HG02588 (cell line): ENCODE results near the gene RNF31.

Experiments used
- ATAC-seq: cut with Tn5 transposase; IDR thresholded peaks from one replicate; pipeline ENCODE4 v1.9.1; 2021; ENCODE audit warnings: mild to moderate bottlenecking, moderate library complexity; ENCODE audit not compliant: unreplicated experiment

RNF31 gene

DNA sequence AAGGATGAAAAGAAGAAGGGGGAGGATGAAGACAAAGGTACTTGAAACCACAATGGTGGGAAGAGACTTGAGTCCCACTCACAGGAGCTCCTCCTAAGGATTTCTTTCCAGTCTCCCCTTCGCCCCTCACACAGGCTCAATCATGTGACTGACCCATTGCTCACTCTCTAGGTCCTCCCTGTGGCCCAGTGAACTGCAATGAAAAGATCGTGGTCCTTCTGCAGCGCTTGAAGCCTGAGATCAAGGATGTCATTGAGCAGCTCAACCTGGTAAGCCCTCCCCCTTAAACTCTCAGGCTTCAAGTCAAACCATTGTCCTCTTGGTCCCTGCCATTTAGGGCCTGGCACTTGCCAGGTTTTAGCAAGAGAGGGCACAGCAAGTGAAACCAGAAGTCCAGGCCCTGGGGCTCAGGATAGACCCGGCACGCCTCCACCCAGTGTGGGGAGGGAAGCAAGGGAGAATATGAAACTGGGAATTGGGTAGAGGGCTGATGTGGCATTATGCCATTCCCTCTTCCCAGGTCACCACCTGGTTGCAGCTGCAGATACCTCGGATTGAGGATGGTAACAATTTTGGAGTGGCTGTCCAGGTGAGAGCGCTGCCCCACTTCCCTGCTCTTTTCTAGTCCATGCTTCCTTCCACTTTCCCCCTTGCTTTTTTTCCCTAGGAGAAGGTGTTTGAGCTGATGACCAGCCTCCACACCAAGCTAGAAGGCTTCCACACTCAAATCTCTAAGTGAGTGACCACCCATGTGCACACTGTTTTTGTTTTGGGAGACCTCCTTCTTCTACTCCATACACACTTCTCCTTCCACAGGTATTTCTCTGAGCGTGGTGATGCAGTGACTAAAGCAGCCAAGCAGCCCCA, 9.5 kb upstream of the RNF31 start:
- ATAC-seq: no peak

DNA sequence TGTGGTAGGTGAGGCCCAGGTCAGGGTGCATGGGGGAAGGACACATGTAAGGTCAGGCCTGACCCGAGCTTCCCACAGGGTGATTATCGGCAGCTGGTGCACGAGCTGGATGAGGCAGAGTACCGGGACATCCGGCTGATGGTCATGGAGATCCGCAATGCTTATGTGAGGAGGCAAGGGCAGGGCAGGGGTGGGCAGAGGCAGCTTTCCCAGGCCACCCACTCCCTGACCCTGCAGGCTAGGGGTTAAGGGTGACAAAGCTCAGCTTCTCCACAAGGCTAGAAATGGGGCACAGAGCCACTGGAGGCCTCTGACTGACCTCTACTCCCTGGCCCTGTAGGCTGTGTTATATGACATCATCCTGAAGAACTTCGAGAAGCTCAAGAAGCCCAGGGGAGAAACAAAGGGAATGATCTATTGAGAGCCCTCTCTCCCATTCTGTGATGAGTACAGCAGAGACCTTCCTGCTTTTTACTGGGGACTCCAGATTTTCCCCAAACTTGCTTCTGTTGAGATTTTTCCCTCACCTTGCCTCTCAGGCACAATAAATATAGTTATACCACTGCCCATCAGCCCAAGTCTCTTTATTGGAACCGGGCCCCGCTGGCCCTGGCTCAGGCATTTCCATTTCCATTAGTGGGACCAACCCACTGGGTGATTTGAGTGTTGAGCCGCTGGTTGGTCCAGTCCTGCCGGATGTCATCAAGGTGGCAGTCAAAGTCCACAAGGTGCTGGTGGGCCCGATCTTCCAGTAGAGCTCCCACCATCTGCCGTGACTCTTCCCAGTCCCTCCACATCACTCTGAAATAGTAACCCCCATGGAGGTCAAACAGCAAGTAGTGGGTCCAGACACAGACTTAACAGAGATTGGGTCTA, 8.7 kb upstream of the RNF31 start:
- no peak for ATAC-seq

DNA sequence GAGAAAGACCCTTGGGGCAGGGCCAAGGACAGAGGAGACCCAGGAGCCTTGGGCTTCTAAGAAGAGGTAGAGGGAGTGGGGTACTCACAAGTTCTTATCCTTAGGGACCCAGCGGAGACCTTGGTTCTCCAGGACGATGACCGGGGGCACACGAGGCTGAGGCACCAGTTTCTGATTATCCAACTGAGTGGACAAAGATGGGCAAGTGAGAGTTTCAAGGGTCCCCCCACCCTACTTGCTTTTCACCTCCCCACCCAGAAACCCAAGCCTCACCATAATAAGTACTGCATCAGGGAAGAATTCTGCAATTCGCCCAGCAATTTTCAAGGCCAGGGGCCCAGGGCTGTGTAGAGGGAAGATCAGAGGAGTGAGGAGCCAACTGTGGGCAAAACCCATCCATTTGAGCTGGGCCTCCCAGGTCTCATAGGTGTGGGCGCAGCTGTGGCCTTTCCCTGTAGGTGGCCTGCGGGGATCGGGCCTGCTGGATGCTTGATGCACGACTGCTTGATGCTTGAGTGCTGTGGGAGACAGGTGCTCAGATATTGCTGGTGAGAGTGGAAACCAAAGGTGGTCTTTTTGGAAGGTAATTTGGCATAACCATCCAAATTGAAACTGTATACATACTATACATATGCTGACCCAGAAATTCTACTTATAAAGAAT, 7.9 kb upstream of the RNF31 start:
- no peak for ATAC-seq

DNA sequence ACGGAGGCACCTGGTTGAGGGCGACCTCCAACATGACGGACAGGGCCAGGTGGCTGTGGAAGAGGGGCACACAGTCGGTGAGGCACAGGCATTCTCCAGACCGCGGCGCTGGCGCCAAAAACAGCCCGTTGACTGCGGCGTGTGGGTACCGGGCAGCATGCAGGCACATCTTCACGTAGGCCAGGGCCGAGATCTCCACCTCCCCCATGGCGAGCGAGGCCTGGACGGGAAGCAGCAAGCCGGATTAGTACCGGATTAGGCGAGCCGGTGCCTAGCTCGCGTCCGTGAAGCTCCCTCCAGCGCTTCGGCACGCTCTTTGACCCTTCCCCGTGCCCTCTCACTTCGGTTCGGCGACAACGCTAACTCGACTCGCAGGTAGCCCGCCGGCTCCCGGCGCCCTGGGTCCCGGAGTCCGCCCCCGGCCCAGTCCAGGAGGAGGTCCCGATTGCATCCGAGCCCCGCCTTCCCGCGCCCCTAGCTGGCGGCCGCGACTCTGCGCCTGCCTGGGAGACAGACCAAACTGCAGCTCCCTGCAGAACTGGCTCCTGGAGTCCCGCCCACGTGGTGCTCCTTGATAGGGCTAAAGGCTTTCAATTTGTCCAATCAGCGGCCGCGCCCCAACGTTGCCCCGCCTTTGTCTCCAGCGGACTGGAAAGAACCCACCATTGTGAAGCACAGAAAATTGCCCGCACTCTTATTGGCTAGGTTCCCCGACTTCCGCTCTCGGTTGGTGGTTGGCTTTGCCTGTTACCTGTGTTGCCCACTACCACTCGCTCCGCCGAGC, 6.0 kb upstream of the RNF31 start, which contains the start of gene EMC9:
Gene EMC9 (minus strand): TSS at position 495 of the 784 bp plus-strand sequence. CDS start 287 bp downstream, at position 208.
- peak; percentile 82 for ATAC-seq

DNA sequence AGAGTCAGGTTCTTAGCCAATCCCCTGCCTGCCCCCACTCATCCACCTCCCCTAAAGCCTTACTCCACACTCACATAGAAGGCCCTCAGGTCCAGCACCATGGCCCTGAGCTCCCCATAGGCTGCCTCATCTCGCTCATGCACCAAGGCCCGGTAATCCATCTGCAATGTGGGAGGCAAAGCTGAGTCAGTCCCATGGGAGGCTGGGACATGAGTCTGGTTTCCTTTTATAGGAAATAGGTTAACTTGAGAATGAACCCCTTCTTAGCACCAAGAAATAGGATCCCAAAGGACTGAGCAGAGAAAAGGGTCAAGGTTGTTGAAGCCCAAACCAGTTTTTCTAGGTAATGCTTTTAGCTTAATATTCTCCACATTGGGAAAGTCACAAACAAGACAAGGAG, 3.8 kb upstream of the RNF31 start:
- ATAC-seq: no peak

DNA sequence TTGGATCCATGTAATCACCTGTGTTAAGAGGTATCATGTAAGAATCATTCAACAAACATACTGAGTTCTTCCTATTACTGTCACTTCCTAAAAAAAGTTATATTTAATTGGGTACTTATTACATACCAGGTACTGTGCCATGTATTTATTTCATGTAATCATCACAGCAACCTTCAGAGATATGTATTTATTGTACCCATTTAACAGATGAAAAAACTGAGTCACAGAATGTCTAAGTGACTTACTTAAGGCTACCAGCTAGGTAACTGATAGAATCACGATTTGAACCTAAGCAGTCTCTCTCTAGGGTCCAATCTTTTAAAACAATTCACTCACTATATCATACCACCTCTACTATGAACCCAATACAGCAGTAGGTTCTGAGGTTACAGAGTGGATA, 2.8 kb upstream of the RNF31 start:
- no peak for ATAC-seq

DNA sequence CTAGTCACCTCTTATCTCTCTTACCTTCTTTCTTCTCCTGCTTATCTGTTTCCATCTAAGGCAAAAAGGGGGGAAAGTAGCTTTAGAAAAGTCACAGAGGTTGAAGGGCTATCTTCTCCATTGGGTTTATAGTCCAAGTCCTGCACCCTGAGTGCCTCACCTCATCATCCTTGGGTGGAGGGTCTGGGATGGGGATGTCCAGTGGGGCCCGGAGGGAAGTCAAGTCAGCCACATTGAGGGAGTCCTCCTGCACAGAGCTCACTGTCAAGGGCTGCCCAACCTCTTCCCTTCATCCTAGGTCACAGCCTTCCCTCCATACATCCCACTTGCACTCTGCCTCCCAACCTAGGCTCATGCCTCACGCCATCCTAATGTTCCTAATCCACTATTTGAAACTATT, 2.1 kb upstream of the RNF31 start:
- ATAC-seq: no peak

DNA sequence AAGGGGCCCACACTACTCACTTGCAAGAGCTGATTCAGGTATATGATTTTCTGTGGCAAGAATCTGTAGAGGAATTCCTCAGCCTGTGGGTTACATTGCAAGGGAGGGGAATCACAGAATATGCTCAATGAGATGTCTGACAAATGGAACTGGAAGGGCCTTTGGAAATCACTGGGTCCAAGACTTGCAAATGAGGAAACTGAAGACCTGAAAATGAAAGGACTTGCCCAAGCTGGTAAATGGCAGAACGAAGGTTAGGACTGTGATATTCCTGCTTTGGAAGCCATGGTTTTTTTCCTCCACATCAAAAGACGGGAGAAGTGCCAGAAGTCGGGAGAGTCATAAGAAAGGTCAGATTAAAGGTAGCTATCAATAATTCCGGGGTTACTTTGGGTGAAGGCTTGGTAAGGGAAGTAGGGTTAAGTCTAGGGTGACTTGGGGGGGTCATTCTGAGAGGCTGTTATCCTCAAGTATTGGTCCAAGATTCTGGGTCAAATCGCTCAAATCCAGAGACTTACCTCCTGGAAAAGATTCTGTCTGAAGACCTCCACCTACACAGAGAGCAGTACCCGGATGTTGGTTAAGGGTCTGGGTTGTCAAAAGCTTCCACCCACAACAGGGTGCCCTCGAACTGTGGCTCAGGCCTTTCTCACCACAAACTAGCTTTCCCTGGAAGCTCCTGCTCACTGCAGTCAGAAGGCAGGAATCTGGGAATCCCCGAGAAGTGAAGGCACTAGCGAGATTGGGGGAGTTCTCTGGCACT, 1.4 kb upstream of the RNF31 start:
- ATAC-seq: no peak

DNA sequence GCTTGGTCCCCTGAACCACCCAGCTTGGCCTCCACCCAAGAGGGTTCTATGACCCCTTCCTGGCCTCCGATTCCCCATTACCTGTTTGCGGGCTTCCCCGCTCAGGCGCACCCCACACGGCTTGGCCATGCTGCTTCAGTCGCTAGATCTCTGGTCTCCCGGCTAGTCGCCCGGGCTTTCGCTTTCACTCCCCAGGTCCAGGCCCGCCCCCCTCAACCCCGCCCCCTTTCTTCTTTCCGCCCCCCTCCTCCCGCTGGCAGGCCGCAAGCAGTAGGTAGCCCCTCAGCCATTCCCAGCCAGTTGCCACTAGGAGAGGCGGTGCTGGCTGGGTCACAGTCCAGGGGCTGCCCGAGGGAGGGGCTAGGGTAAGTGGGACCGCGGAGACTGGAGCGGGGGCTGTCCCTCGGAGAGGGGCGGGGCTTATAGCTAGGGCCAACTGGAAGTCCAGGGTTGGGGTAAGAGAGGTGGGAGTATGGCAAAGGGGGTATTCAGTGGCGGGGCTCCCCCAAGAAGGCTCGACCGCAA, 783 bp upstream of the RNF31 start, which contains the start of gene PSME2:
Gene PSME2 (minus strand): TSS at position 158 of the 525 bp plus-strand sequence. CDS start 29 bp downstream, at position 129.
- ATAC-seq: peak; percentile 47

DNA sequence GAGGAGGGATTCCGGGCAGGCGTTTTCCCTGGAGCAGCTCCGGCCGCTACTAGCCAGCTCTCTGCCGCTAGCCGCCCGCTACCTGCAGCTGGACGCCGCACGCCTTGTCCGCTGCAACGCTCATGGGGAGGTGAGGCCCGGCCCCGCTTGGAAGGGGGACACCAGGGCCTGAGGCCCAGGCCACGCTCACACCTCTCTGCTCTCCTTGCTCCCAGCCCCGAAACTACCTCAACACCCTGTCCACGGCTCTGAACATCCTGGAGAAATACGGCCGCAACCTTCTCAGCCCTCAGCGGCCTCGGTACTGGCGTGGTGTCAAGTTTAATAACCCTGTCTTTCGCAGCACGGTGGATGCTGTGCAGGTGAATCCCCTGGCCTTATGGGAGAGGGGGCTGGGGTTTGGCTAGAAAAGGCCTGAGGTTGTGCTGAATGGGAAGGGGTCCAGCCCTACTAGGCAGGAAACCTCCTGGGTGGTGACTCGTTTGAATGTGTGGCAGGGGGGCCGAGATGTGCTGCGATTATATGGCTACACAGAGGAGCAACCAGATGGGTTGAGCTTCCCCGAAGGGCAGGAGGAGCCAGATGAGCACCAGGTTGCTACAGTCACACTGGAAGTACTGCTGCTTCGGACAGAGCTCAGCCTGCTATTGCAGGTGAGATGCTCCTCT, 597 bp downstream of the RNF31 start:
- ATAC-seq: no peak

DNA sequence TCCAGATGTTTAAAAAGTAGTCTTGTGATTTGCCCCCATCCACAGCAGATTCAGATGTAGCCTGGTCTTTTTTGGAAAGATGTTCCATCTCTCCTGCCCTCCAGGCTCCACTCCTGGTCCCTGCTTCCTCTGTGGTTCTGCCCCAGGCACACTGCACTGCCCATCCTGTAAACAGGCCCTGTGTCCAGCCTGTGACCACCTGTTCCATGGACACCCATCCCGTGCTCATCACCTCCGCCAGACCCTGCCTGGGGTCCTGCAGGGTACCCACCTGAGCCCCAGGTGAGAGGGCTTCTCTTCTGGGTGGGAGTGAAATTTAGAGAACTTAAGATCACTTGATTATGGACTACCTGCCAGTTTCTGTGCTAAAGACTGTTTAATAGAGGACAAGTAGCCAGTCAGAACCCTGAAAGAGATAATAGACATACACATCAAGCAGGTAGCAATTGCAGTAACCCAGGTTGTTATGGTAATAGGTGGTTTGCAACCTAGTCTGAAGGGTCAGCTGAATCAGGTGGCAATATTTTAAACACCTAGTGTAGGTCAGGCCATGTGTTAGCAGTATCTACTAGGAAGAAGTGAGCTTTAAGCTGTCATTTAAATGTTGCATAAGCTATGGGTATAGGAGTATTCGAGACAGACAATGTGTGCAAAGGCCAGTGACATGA, 2.1 kb downstream of the RNF31 start:
- no peak for ATAC-seq

DNA sequence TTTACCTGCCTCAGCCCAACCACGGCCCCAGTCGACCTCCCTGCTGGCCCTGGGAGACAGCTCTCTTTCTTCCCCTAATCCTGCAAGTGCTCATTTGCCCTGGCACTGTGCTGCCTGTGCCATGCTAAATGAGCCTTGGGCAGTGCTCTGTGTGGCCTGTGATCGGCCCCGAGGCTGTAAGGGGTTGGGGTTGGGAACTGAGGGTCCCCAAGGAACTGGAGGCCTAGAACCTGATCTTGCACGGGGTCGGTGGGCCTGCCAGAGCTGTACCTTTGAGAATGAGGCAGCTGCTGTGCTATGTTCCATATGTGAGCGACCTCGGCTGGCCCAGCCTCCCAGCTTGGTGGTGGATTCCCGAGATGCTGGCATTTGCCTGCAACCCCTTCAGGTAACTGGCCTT, 2.8 kb downstream of the RNF31 start:
- ATAC-seq: no peak

DNA sequence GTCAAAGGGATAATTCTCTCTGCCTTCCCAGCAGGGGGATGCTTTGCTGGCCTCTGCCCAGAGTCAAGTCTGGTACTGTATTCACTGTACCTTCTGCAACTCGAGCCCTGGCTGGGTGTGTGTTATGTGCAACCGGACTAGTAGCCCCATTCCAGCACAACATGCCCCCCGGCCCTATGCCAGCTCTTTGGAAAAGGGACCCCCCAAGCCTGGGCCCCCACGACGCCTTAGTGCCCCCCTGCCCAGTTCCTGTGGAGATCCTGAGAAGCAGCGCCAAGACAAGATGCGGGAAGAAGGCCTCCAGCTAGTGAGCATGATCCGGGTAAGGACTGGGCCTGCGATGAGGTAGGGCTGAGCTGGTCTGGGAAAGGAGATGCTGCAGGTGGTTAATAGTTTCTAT, 3.3 kb downstream of the RNF31 start:
- ATAC-seq: no peak

DNA sequence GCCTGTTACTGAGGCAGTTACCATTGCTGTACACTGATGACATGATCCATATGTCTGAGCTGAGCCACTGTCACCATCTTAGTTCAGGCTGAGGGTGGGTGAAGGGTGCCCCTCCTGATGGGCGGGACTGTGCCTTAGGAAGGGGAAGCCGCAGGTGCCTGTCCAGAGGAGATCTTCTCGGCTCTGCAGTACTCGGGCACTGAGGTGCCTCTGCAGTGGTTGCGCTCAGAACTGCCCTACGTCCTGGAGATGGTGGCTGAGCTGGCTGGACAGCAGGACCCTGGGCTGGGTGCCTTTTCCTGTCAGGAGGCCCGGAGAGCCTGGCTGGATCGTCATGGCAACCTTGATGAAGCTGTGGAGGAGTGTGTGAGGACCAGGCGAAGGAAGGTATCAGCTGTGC, 3.7 kb downstream of the RNF31 start:
- ATAC-seq: no peak

DNA sequence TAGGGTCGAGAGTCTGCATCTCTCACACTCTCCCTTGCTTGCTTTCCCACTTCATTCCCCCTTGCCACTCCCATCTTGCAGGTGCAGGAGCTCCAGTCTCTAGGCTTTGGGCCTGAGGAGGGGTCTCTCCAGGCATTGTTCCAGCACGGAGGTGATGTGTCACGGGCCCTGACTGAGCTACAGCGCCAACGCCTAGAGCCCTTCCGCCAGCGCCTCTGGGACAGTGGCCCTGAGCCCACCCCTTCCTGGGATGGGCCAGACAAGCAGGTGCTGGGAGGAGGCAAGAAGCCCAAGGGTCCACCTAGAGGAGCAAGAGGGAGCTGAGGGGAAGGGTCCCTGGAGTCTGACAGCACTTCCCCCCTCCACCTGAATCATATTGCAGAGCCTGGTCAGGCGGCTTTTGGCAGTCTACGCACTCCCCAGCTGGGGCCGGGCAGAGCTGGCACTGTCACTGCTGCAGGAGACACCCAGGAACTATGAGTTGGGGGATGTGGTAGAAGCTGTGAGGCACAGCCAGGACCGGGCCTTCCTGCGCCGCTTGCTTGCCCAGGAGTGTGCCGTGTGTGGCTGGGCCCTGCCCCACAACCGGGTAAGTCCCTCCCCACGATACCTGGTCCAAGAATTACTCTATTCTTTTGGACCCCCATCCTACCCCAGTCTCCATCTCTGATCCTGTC, 4.2 kb downstream of the RNF31 start:
- ATAC-seq: no peak

DNA sequence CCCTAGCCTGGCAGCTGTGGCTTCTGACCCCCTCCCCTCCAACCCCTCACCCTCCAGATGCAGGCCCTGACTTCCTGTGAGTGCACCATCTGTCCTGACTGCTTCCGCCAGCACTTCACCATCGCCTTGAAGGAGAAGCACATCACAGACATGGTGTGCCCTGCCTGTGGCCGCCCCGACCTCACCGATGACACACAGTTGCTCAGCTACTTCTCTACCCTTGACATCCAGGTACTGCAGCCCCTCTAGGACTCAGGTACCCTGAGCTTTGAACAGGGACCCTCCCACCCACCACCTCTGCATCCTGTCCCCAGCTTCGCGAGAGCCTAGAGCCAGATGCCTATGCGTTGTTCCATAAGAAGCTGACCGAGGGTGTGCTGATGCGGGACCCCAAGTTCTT, 7.8 kb downstream of the RNF31 start:
- ATAC-seq: no peak

DNA sequence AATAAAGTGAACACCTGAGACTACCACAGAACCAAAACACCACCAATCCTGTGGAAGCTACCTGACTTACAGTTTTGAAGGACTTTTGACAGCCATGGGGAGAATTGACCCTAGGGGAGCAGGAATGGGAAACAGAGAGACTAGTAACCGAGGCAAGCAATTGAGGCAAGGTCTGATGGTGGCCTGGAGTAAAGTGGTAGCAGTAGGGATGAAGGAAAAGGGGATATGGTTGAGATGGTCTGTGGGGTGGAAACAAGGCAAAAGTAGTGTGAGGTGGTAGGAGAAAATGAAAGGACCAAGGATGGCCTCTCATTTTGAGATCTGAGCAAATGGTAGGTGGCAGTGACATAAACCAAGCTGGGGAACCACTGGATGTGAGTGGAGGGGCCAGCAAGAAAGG, 9.5 kb downstream of the RNF31 start:
- ATAC-seq: no peak

DNA sequence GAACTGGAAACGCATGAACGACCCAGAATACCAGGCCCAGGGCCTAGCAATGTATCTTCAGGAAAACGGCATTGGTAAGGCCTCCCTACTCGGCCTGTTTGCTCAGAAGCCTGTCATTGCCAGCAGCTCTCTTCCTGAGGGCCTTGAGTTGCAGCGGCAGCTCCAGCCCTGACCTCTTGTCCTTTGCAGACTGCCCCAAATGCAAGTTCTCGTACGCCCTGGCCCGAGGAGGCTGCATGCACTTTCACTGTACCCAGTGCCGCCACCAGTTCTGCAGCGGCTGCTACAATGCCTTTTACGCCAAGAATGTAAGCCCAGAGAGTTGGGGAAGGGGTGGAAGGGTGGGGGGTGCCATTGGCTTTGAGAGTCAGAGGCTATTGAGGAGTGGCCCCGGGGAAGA, 10.0 kb downstream of the RNF31 start:
- no peak for ATAC-seq
